HS-5 (cell line): ENCODE data around the gene MAGEL2.

Experiments used
- DNase-seq: peaks from one replicate; pipeline ENCODE4 v3.0.0-alpha.2; 2012; ENCODE audit warnings: low read depth

MAGEL2 gene

DNA sequence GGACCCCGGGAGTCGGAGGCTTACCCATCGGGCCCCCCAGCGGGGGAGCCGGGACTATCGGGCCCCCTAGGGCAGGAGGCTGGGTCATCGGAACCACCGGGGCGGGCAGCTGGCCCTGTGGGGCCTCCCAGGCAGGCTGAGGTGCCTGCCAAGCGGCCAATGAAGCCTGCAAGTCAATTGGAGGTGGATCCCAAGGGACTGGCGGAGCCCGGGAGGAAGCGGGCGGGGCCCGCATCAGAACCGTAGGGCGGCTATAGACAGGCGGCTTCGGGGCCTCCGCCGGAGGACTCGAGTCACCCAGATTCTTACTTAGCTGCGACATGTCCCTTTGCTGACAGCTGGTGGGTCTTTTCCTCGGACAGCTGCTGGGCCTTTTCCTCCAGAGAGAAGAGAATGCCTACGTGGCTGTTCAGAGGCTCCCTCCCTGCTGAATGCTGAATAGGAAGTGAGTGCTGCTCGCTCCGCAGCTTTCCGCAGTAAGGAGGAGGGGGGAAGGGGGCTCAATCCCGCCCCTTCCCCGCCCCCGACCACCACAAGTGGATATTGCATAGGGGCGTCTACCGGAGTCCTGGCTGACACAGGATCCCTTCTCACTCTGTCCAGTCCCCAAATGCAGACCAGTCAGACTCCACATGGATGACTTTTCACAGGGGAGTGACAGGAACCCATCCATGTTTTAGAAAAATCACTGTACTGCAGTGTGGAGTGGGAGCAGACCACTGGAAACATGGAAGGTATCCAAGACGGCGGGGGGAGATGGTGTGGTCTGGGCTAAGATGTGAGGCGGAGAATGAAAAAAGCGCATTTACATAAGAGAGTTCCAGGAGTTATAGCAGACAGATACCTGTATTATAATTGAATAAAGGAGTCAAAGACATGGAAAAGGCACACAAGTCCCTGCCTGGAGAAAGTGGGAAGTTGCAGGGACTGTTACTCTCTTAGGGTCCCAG lies at the start of gene MAGEL2:
TSS of gene MAGEL2 (minus strand) at position 447 of the 950 bp plus-strand sequence. CDS start at position 322, 125 bp downstream.
- no peak for DNase-seq

GRCh38 chr15:23695282-23695681 lies 47.6 kb upstream of the MAGEL2 start:
- no peak for DNase-seq

DNA sequence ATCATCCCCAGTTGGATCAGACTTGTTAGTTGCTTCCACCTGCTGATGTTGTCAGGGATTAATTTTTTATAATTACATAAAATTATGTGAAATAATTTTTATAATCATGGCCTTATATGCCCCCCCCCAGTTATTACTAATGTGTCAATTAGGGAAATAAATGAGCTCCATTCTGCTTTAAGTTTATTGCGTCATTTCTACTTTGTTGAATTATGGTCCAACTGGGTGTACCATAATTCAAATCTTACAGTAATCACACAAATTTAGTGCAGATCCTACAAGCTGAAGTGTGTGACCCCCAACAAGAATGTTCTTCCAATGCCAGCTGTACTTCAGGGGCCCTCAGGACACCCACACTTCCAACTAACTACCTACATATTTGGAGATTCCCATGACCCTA lies 46.9 kb upstream of the MAGEL2 start:
- DNase-seq = no peak

DNA sequence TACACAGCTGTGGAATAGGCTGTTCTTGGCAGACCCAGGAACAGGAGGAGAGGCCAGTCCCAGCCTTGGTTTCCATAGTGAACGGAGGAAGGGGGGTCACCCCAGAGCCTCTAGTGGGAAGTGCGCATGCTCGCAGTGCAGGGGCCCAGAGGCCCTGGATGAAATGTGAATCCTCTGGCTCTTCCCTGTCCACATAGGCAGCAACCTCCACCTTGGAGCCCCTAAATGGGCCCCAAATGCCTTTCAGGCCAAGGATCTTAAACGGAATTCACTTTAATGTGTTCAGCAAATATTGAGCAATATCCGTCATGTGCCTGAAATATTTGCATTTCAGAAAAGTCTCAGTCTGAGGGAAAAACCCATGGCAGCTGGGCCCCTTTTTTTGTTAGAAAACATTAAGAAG lies 42.8 kb upstream of the MAGEL2 start:
- no peak for DNase-seq

DNA sequence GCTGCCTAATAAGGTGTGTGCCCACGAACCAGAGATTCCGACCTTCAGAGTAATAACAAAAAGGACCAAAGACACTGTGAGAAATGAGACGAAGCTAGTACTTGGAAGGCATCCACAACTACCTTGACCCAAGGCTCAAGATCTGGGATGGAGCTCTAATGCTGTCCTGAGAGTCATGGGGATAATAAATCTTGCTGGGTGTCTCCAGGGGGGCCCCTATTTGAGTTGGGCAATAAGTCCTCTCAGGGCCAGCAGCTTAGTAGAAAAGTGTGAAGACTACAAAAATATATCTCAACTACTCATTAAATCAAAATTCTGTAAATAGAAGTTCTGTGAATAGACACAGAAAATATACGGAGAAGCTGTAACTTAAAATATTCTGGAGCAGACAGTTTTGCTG lies 42.3 kb upstream of the MAGEL2 start:
- no peak for DNase-seq

DNA sequence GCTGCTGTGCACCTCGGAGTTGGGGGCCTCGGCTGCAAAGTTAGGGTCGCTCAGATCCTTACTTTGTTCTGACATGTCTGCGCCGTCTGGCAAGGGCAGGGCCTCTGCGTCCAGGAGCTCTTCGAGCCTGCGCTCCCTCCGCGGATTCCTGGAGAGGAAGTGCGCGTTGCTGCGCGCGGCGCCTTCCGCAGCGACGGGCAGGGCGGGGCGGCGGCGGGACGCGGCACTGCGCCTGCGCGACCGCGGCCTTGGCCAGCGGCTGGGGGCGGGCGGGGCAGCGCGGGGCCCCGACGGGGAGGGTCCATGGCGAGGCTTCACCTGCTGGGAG lies 39.4 kb upstream of the MAGEL2 start, which contains the start of gene NDN:
TSS of gene NDN (minus strand) at position 163 of the 328 bp plus-strand sequence. CDS start at position 75, 88 bp downstream.
- peak; percentile 10 for DNase-seq

GRCh38 chr15:23686466-23687142 lies 38.9 kb upstream of the MAGEL2 start:
- no peak for DNase-seq

- DNase-seq = no peak
These were observed 23.8 kb upstream of the MAGEL2 start for GRCh38 chr15:23671481-23671880.

GRCh38 chr15:23670970-23671369 lies 23.3 kb upstream of the MAGEL2 start:
- no peak for DNase-seq

- DNase-seq = no peak
These were observed 15.6 kb upstream of the MAGEL2 start for GRCh38 chr15:23663232-23663631.

GRCh38 chr15:23648920-23649515 lies 1.4 kb upstream of the MAGEL2 start:
- DNase-seq = no peak

DNA sequence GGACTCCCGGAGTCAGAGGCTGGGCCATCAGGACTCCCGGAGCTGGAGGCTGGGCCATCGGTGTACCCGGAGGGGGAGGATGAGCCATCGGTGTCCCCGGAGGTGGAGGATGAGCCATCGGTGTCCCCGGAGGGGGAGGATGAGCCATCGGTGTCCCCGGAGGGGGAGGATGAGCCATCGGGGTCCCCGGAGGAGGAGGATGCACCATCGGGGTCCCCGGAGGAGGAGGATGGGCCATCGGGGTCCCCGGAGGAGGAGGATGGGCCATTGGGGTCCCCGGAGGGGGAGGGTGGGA lies 719 bp downstream of the MAGEL2 start:
- no peak for DNase-seq

- no peak for DNase-seq
These were observed 1.3 kb downstream of the MAGEL2 start for GRCh38 chr15:23646165-23647000.

DNA sequence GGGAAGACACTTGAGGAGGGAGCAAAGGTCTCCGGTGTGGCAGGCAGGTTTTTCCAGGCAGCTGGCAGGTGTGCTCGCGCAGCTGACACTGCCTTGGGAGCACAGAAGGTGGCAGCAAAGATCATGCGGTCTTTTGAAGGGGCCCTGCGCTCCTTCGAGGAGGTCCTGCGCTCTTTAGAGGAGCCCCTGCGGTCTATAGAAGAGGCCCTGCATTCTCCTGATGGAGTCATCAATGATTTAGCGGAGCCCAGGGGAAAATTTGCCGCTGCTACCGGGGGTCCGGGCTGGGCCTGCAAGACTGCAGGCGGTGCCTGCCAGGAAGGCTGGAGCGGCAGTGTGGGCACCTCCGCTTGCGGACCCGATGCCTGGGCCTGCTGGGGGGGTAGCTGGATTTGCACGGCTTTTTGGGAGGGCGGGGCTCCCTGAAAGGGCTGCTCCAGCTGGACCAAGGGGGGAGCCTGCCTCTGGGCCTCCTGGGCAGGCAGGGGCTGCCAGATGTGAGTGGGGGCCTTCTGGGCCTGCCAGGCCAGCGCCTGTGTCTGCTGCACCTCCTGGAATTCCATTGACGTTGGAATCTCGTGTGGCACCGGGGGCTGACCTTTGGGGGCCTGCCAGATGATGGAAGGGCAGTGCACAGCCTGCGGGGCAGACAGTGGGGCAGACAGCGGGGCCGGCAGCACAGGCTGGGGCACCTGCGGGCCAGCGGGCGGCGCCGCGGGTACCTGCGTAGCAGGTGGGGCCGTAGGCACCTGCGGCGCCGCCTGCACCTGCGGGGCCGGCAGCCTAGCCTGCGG lies 2.1 kb downstream of the MAGEL2 start:
- no peak for DNase-seq

- DNase-seq = no peak
These were observed 2.8 kb downstream of the MAGEL2 start for GRCh38 chr15:23644829-23645228.

DNA sequence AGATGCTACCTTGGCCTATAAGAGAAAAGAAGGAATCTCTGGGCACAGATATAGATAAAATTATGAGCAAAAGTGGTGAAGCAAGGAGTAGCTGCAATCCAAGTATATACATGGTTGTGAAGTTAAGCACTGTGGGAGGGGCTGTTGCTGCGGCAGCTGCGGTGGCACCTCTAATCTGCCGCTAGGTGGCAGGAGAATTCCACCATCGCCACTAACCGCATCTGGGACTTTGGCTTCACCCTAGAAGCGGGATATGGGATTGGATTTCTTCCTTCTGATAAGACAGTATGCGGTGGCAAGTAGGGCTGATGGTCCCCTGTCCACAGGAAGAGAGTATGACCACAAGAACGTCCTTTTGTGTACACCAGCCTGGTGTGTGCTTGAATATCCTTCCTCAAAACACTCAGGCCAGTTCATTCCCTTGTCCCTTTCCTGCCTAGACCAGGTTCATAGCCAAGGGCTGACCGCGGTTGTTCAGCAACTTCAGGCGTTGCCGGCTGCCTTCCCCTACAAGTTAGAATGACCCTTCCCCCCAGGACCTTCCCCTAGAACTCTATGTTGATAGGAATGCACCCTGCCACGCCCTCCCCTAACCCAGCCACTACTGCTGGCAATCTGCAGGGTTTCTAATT lies 5.1 kb downstream of the MAGEL2 start:
- DNase-seq = peak; percentile 33

GRCh38 chr15:23634181-23634580 lies 13.5 kb downstream of the MAGEL2 start:
- DNase-seq = no peak

DNA sequence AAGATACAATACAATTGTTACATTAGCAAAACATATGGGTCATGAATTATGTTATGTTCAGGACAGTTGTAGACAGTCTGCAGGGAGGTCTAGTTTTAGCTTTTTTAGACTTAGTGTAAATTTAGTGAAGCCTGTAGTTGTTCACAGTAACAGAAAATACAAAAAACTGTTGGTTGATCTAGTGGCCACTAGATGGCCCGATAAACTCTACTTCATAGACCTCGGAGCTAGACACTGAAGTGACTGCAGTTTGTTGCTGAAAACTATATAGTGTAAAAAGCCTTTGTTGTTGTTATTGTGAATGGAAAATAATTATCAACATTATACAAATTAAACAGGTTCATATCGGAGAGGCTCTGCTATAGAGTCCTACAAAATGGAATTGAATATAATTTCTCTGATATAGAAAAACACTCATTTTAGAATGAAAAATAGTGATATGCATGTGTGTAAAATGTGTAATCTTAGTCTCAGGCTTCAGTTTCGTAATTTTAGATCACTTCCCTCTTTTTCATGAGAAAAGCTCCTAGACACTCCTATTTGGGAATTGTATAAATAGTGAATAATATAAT lies 18.3 kb downstream of the MAGEL2 start:
- DNase-seq = no peak

DNA sequence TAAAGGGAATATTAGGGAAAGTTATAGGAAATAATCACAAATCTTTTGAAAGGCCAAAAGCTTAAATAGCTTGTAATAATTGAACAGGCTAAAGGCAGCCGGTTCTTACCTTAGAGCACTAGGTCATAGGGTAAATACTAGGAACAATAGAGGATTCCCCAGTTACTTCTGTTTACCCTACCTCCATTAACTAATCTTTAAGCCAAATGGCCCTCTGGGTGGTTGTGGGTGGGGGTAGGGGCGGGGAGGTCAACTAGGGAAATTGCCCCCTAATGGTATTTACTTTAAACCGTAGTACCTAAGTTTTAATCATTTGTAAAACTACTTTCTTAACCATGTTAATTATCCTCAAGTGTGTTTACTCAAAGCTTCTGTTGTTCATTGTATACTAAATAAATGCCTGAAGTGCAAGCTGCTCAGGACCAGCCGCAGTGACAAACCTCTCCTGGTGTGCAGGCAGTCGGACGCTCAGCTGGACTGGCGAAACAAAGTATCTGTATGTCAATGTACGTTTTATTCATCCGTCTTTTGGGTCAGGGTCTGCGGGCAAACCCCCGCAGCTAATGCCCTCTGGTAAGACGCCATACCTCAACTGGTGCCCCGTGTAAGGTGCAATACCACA lies 18.9 kb downstream of the MAGEL2 start:
- no peak for DNase-seq

DNA sequence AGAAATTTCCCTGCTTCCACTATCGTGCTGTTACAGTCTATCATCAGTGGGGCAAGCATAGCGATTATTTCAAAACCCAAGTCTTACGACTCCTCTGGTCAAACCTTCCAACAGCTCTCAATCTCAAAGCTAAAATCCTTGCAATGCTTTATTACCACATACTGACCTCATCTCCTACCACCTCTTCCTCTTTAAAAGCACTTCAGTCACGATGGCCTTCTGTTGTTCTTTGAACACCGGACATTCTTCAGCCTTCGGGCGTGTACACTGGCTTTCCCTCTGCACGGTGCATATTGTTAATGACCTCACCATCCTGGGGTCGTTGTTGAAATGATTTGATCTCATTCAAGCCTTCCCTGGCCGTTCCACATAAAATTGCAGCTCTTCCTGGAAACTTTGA lies 31.1 kb downstream of the MAGEL2 start:
- no peak for DNase-seq
